WTC11 (cell line): ENCODE results near the gene FBXO3. TPM values are rescaled to one million over a fixed set of nuclear protein-coding genes. Genes with fewer than 3 reads are reported as not detected.

Source experiments
- ATAC-seq: fragments of 200-7000 bp; cut with Tn5 transposase; 2 replicates; pipeline ENCODE4 v1.10.0; 2021; ENCODE audit warnings: mild to moderate bottlenecking, moderate library complexity
- CTCF ChIA-PET: fragments of 300-600 bp; sonication (Branson Sonifier 250); formaldehyde crosslinking; loops from one replicate; lab custom pipeline; 2021; ENCODE audit warnings: antibody characterized with exemption; lab: Charles Lee
- POLR2A ChIA-PET: fragments of 350-600 bp; sonication (Branson Sonifier 250); formaldehyde crosslinking; loops from one replicate; lab custom pipeline; 2021; ENCODE audit warnings: antibody characterized with exemption; lab: Charles Lee
- DNase-seq: peaks from one replicate; pipeline ENCODE4 v3.0.0; 2021; ENCODE audit warnings: low spot score
- H3K27ac Mint-ChIP-seq: 2 replicates; pipeline ENCODE4 v1.8.0; 2021; ENCODE audit warnings: mixed read lengths
- H3K27me3 Mint-ChIP-seq: 2 replicates; pipeline ENCODE4 v1.8.0; 2021; ENCODE audit warnings: low read depth, mild to moderate bottlenecking, moderate library complexity, mixed read lengths
- H3K36me3 Mint-ChIP-seq: 2 replicates; pipeline ENCODE4 v1.8.0; 2021; ENCODE audit warnings: mixed read lengths
- H3K4me1 Mint-ChIP-seq: 2 replicates; pipeline ENCODE4 v1.8.0; 2022; ENCODE audit warnings: mixed read lengths
- H3K4me3 Mint-ChIP-seq: 2 replicates; pipeline ENCODE4 v1.8.0; 2021; ENCODE audit warnings: mild to moderate bottlenecking, moderate library complexity, mixed read lengths
- H3K9me3 Mint-ChIP-seq: 2 replicates; pipeline ENCODE4 v1.8.0; 2021; ENCODE audit warnings: mixed read lengths
- GABPB1 ChIP-seq: sonication (generic); formaldehyde crosslinking; IDR thresholded peaks from 2 replicates; pipeline ENCODE4 v1.8.1; 2023; ENCODE audit warnings: mild to moderate bottlenecking, missing genetic modification reagents
- SOX15 ChIP-seq: fragments of 250-450 bp; sonication (Bioruptor Pico); IDR thresholded peaks from 2 replicates; pipeline ENCODE4 v1.9.0; 2021; ENCODE audit warnings: mild to moderate bottlenecking
- total RNA-seq: library from RNA; stranded (reverse); gene quantifications from 3 replicates; pipeline ENCODE4 v1.2.3, GENCODE V29; 2021

The FBXO3 gene
- total RNA-seq, 1 experiment from 2014 or later, result 14.5 TPM

DNA sequence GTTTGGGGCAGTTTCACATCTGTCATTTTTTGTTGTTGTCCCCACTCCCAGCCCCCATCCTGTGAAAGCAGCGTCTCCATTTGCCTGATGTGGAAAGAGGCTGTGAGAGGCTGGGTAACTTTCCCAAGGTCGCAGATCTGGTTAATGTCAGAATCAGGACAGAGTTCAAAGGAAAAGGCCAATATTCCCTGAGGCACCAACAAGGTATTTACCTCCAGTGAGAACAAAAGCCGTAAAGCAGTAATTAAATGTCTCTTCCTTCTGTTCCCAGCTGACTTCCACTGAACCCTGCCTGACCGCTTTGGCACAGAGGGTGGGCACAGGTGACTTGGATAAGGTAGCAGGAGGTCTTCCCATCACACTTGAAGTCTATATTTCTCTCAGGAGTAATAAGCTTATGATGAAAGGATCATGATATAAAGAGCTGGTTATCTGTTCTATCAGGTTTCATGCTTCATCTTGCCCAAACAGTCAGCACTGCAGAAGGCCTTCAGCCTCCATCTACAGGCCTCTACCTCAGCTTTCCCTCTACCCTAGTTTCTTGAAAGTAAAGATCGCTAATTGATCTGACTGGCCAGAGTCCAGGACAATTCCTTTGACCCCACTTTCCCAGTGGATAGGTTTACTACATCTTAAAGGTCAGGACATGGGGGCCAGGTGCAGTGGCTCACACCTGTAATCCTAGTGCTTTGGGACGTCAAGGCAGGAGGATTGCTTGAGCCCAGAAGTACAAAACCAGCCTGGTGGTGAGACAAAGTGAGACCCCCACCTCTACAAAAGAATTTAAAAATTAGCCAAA lies 83.1 kb downstream of the FBXO3 start:
- Mint-ChIP-seq H3K36me3 (no peaks in the 10 kb centered on the region), H3K27me3 (peaks cover 4% of the 10 kb centered on the region; the same call in 1 of the 2 replicates), H3K27ac (no peak overlapping the region), H3K4me1 (peaks cover 48% of the 10 kb centered on the region), H3K4me3 (no peak overlapping the region), H3K9me3 (no peaks in the 10 kb centered on the region)
- ChIA-PET POLR2A (no interaction called here), CTCF (interaction anchor here (1.1 to 1.5 kb wide), 3 partner anchors 9 to 51 kb away, joined by 3 to 4 read pairs (median 4); no protein-coding TSS in a partner anchor)
- DNase-seq, result no peak
- TF ChIP-seq GABPB1 (CRISPR knock-in tag), result 0 out of 2 replicates have a peak, but pooled peaks have one; percentile 3
- no peak for TF ChIP-seq SOX15 (CRISPR knock-in tag)
- TF ChIP-seq, all 79 proteins: peak for 1
- no peak; the same call in 1 of the 2 replicates for ATAC-seq

Other genes with a start within 250 kb of the FBXO3 start
- 0.22 TPM in 1 of 3 replicates, not detected in the others for gene C11orf91, start 73.7 kb downstream of the FBXO3 start, total RNA-seq
- 65.8 to 86.7 TPM (median 79.7 TPM) in 3 replicates for gene CD59, start 38.1 kb downstream of the FBXO3 start, total RNA-seq
- gene LMO2, start 117.6 kb upstream of the FBXO3 start, total RNA-seq, result 1.0 to 3.4 TPM (median 1.4 TPM) in 3 replicates